Measurements from ENCODE around the gene GPN1.
"Not testable (repeated sequence)": the region's sequence is repeated elsewhere in the genome, so short reads cannot be mapped to it uniquely, and the experiment has no call there.

- TF ChIP-seq EZH2phosphoT487 (IDR thresholded peaks at IDR 0.05; ENCODE audit: unreplicated experiment); CTCF (conservative IDR thresholded peaks at IDR 0.05; ENCODE audit: low read depth in 2 of 2); EZH2 (IDR thresholded peaks at IDR 0.05; ENCODE audit: low read depth, unreplicated experiment); POLR2AphosphoS5 (IDR thresholded peaks at IDR 0.05; ENCODE audit: low read depth); NANOG (IDR thresholded peaks at IDR 0.05; ENCODE audit: borderline replicate concordance); CREB1 (CRISPR knock-in tag; IDR thresholded peaks at IDR 0.05; ENCODE audit: low read depth); ZNF331 (CRISPR knock-in tag; IDR thresholded peaks at IDR 0.05; ENCODE audit: low read depth); STAT1 (IDR thresholded peaks at IDR 0.05; ENCODE audit: unreplicated experiment); JUNB (IDR thresholded peaks at IDR 0.05; ENCODE audit: unreplicated experiment); ZNF114 (CRISPR knock-in tag; IDR thresholded peaks at IDR 0.05): not testable (repeated sequence)
- TF ChIP-seq, protein P1, sequence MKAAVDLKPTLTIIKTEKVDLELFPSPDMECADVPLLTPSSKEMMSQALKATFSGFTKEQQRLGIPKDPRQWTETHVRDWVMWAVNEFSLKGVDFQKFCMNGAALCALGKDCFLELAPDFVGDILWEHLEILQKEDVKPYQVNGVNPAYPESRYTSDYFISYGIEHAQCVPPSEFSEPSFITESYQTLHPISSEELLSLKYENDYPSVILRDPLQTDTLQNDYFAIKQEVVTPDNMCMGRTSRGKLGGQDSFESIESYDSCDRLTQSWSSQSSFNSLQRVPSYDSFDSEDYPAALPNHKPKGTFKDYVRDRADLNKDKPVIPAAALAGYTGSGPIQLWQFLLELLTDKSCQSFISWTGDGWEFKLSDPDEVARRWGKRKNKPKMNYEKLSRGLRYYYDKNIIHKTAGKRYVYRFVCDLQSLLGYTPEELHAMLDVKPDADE (IDR thresholded peaks at IDR 0.05), result not testable (repeated sequence)
- TF ChIP-seq, protein P2, sequence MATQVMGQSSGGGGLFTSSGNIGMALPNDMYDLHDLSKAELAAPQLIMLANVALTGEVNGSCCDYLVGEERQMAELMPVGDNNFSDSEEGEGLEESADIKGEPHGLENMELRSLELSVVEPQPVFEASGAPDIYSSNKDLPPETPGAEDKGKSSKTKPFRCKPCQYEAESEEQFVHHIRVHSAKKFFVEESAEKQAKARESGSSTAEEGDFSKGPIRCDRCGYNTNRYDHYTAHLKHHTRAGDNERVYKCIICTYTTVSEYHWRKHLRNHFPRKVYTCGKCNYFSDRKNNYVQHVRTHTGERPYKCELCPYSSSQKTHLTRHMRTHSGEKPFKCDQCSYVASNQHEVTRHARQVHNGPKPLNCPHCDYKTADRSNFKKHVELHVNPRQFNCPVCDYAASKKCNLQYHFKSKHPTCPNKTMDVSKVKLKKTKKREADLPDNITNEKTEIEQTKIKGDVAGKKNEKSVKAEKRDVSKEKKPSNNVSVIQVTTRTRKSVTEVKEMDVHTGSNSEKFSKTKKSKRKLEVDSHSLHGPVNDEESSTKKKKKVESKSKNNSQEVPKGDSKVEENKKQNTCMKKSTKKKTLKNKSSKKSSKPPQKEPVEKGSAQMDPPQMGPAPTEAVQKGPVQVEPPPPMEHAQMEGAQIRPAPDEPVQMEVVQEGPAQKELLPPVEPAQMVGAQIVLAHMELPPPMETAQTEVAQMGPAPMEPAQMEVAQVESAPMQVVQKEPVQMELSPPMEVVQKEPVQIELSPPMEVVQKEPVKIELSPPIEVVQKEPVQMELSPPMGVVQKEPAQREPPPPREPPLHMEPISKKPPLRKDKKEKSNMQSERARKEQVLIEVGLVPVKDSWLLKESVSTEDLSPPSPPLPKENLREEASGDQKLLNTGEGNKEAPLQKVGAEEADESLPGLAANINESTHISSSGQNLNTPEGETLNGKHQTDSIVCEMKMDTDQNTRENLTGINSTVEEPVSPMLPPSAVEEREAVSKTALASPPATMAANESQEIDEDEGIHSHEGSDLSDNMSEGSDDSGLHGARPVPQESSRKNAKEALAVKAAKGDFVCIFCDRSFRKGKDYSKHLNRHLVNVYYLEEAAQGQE (IDR thresholded peaks at IDR 0.05; ENCODE audit: unreplicated experiment), result not testable (repeated sequence)
These were observed 53.5 kb downstream of the GPN1 start for GRCh38 chr2:27682334-27682771.

All from GM23338 (cell line).